Measurements from ENCODE around the gene ADGRL2.

The ADGRL2 gene

DNA sequence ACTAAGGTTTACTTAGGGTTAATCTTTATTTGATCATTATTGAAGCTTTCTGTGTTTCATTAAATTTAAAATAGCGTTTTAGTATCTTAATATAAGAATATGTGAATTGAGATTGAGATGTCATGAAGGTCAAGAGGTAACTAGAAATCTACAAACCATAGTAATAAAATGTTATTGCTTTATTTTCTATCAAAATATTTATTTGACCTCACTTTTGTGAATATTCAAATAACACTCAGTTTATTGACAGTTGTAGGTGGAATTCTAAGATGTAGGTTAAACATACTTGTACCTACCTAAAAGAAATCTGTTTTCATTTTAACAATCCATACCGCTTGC, 5.7 kb downstream of the ADGRL2 start:
- no peak for DNase-seq

- peak in 1 of 2 experiments; percentile 49 for DNase-seq
These were observed 8.0 kb downstream of the ADGRL2 start for GRCh38 chr1:81808760-81809159.

DNA sequence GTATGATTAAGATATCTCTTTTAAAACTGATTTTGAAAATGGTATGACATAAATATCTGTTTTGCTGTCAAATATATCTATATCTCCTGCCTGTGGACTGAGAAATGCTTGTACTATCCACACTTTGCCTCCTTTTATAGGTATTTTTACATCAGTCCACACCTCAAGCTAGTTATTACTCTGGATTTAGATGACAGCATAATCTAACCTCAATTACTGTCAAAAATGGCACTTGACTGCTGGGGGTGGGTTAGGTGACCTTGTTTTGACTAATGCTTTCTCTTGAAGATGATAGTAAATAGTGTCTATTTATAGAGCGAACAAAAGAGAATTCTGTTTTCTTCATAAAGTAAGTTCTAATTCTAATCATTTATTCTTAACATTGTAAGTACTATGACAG, 9.1 kb downstream of the ADGRL2 start:
- no peak for DNase-seq

- no peak for DNase-seq
These were observed 11.1 kb downstream of the ADGRL2 start for GRCh38 chr1:81811757-81812371.

GRCh38 chr1:81812712-81813111, 12.0 kb downstream of the ADGRL2 start:
- DNase-seq: peak in 1 of 2 experiments; percentile 37

DNA sequence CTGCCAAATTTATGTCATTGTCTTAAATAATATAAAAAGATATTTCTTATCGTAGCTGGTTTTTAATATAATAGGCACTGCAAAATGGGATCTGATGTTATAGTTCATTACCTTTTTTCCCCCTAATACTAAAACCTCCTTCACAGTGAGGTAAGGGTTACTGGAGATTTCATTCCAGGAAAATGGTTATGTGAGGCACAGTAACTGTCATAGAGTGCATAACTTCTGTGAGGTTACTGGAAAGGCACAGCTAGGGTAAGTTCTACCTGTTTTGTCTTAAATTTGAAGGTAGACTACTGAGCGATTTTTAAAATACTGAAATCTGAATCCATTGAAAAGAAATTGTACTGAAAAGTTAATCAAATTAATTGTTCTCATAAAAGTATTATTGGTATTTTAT, 13.0 kb downstream of the ADGRL2 start:
- DNase-seq: no peak

DNA sequence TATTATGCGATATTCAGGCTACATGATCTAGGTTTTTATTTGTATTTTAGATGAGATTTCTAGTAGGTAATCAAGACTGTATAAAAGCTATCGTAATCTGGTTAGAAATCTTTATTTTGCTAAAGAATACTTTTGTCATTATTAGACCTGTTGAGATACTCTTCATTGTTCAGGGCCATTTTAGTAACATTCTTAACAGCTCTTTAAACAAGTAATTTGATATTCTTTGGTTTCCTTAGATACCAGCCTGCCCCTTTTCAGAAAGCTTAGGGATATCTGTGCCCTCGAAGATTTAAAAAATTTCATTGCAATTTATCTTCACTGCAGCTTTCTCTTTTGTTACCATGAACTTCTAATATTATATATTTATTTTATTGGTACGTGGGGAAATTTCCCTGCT, 18.9 kb downstream of the ADGRL2 start:
- DNase-seq: no peak

GRCh38 chr1:81820765-81821164, 20.0 kb downstream of the ADGRL2 start:
- DNase-seq: no peak

GRCh38 chr1:81823082-81823481, 22.3 kb downstream of the ADGRL2 start:
- DNase-seq: no peak

DNA sequence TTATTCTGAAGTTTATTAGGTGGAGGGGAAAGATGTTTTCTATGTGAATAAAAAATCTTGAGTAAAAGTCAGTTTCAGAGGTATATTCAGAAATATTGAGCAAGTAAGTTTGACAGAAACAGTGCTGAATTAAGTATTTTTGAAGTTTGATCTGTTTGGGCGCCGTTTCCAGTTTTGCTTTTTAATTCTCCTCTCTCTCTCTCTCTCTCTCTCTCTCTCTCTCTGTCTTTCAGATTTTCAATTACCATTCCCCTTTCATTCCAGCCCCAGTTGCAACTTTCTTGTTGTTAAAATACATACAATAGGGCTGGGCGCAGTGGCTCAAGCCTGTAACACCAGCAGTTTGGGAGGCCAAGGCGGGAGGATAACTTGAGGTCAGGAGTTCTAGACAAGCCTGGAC, 24.0 kb downstream of the ADGRL2 start:
- no peak for DNase-seq

DNA sequence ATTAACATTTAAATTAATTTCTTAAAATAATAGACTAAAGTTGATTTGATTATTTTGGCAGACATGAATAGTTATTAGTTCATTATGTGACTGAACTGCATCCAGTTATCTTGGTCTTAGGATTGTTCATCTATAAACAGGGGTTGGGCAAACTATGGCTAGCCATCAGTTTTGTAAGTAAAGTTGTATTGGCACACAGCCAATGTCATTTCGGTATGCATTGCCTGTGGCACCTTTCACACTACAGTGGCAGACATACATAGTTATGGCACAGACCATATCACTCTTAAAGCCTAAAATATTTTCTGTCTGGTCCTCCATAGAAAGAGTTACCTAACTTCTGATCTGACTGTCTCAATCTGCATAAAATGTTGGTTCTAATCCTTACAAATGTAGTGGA, 27.2 kb downstream of the ADGRL2 start:
- no peak for DNase-seq

GRCh38 chr1:81832573-81832972, 31.8 kb downstream of the ADGRL2 start:
- no peak for DNase-seq

DNA sequence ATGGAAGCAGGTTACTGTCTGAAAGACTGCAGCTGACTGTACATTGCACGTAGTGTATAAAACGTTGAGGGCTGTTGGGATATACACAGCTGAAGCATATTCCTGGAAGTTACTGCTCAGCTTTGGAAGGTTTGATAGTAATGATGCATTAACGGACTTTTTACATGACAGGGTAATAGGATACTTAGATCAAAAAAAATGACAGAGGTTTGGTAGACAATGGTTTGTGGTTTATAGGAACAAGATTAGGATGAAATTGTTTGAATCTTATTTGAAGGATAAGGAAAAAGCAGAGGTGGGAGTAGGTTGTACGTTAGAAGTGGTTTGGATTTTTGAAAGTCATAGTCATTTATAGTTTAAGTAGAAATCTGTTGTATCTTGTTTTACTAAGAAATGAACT, 33.0 kb downstream of the ADGRL2 start:
- DNase-seq: no peak

DNA sequence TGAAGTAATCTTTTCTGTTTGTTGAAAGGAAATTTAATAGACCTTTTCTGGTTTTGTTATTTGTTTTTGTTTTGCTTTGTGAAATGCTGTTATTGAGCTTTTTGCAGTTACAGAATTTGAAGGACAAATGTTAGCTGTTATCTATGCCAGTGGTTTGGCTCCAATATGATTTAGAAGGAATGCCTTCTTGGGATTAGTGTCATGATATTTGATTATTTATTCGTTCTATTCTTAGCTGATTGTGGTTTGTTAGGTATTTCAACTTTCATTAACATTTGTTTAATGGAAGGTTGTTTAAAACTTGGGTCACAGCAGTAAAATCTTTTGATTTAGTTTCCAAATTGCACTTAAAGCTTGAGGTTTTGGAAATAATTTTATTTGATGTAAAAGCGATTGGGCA, 33.5 kb downstream of the ADGRL2 start:
- no peak for DNase-seq

DNA sequence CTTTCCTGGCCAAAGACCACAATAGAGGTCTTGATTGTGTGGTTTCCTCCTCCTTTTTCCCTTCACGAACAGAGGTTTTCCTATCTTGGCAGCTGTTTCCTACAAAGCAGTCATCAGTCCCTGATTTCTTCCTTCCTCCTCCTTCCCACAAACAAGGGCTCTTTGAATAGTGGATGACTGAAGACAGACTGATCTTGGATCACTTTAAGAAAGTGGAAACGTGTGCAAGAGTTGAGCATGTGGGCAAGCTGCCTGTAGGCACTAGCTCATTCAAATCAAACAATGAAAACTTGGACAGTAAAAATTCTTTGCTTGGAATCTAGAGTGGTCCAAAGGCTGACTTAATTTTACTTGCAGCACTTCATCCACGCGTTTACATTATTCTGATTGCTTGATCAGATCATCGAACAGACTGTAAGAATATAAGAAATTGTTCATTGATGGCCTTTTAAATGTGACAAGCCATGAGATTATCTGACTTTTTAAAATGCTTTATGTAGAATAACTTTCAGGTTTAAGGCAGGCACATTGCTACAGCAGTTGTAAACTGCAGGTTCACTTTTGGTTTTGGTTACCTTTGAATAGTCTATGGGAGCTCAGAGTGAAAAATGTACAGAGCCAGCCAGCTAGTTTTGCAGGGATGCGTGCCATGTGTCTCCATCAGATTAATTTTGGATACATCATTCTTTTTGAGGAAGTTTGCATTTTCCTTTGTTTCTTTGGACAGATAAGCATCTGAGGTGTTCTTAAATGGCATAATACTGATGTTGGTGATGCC, 34.4 kb downstream of the ADGRL2 start:
- peak in 1 of 2 experiments; percentile 54 for DNase-seq

- DNase-seq: no peak
These were observed 35.4 kb downstream of the ADGRL2 start for GRCh38 chr1:81836007-81836626.

GRCh38 chr1:81838600-81839218, 38.0 kb downstream of the ADGRL2 start:
- DNase-seq: no peak

DNA sequence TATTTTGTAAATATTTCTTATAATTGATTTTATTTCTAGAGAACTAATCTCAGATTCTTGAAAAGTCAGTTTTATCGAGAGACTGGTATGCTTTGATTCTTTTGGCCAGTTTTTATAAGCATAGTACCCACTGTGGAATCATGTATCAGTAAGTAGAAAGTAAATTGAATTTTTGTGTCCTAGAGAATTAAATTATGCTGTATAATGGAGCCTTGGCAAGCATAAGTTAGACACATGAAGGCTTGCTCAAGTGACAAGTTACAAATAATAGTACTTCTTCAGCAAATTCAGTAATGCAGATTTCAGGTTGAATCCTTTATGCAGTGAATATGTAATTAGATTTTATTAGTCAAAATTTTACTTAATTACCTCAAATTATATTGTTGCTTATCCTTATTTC, 40.1 kb downstream of the ADGRL2 start:
- no peak for DNase-seq

GRCh38 chr1:81841795-81842194, 41.1 kb downstream of the ADGRL2 start:
- DNase-seq: no peak

- DNase-seq: no peak
These were observed 43.7 kb downstream of the ADGRL2 start for GRCh38 chr1:81844477-81844876.

- no peak for DNase-seq
These were observed 45.9 kb downstream of the ADGRL2 start for GRCh38 chr1:81846630-81847029.

GRCh38 chr1:81847063-81847462, 46.3 kb downstream of the ADGRL2 start:
- DNase-seq: no peak

DNA sequence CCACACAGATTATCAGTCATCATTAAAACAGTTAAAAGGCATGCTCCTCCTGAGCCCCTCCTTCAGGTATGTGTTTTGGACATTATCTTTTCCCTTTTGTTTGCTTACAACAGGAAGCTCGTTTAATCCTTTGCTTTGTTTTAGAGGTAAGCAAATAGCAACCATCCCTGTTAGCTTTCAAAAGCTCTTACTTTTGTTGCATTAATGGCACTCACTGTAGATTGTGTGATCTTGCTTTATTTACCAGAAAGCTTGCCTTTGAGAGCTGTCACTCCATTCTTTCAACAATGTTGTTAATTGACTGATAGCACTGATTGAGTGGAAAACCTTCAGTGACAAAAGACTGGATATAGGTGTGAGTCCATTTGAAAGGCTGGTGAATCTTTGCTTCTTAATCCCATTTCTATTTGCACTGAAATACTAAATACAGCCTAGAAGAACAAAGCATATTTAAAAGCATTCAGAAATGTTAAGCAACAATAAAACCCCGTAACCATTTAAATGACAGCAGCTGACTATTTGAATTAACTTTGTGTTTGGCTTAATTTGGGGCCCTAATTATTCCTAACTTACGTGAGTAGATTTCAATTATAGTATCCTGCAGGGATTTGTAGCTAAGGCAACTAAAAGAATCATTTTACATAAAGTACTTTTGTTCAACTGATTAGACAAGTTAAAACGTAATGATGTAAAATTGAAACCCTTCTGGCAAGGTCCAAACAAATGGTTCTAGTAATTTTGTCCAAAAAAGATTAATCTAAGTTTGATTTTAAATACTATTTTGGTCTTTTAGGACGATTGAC, 48.3 kb downstream of the ADGRL2 start:
- no peak for DNase-seq

Data from NCI-H446 (cell line).